Panc1 (cell line): ENCODE results near the gene ZNF415. TPM values are rescaled to one million over a fixed set of nuclear protein-coding genes. Genes with fewer than 3 reads are reported as not detected.

Source experiments
- ATAC-seq: fragments of 200-7000 bp; cut with Tn5 transposase; 2 replicates; pipeline ENCODE4 v1.9.1; 2020; ENCODE audit warnings: mild to moderate bottlenecking, moderate library complexity
- BruUV-seq: library from RNA; stranded (reverse); fragments of 400-500 nt; replicated peaks from 2 replicates; lab custom pipeline; 2021; lab: Mats Ljungman, UMichigan
- CTCF ChIA-PET: fragments of 300-600 bp; sonication (Branson Sonifier 250); formaldehyde crosslinking; loops from one replicate; lab custom pipeline; 2022; ENCODE audit warnings: antibody characterized with exemption; lab: Charles Lee
- POLR2A ChIA-PET: fragments of 300-600 bp; sonication (Branson Sonifier 250); formaldehyde crosslinking; loops from one replicate; lab custom pipeline; 2022; ENCODE audit warnings: antibody characterized with exemption; lab: Charles Lee
- DNase-seq: peaks from one replicate; pipeline ENCODE4 v3.0.0-alpha.2; 2010; ENCODE audit warnings: low read depth, low spot score
- H3K27ac ChIP-seq: 2 replicates; pipeline ENCODE4 v1.5.1; 2011; ENCODE audit warnings: mild to moderate bottlenecking, low read length, inconsistent platforms
- H3K27me3 ChIP-seq: fragments of 200-500 bp; sonication (Bioruptor generic); 2 replicates; pipeline ENCODE4 v1.6.0; 2014; ENCODE audit warnings: low read length, inconsistent platforms; ENCODE audit not compliant: control insufficient read depth, insufficient read depth
- H3K36me3 ChIP-seq: fragments of 200-500 bp; sonication (Bioruptor generic); 2 replicates; pipeline ENCODE4 v1.5.1; 2014; ENCODE audit warnings: inconsistent platforms, mild to moderate bottlenecking, low read length, moderate library complexity; ENCODE audit not compliant: control insufficient read depth, insufficient read depth
- H3K4me1 ChIP-seq: 2 replicates; pipeline ENCODE4 v1.5.1; 2011; ENCODE audit warnings: inconsistent platforms, mild to moderate bottlenecking, low read length, moderate library complexity; ENCODE audit not compliant: control insufficient read depth, insufficient read depth
- H3K4me3 ChIP-seq, 2 experiments: 2 replicates each; pipeline ENCODE4 v1.5.1; 2011 to 2012; ENCODE audit warnings: low read depth in 2 of 2, low read length in 2 of 2, mild to moderate bottlenecking in 2 of 2, inconsistent platforms in 1 of 2, moderate library complexity in 1 of 2
- H3K9me3 ChIP-seq: fragments of 200-500 bp; sonication (Bioruptor generic); 2 replicates; pipeline ENCODE4 v1.5.1; 2014; ENCODE audit warnings: low read depth, mild to moderate bottlenecking, inconsistent platforms, low read length, moderate library complexity; ENCODE audit not compliant: control insufficient read depth, insufficient read depth
- CTCF ChIP-seq: fragments of 450-650 bp; IDR thresholded peaks from 2 replicates; pipeline ENCODE4 v1.5.1; 2017; ENCODE audit warnings: mild to moderate bottlenecking
- POLR2AphosphoS5 ChIP-seq: IDR thresholded peaks from 2 replicates; pipeline ENCODE4 v1.6.1; 2012; ENCODE audit warnings: mild to moderate bottlenecking, low read depth, low read length, moderate library complexity
- SIN3A ChIP-seq: IDR thresholded peaks from 2 replicates; pipeline ENCODE4 v1.6.1; 2012; ENCODE audit warnings: low read depth, mild to moderate bottlenecking, low read length, moderate library complexity, borderline replicate concordance; ENCODE audit not compliant: insufficient read depth
- TCF7L2 ChIP-seq: IDR thresholded peaks from 2 replicates; pipeline ENCODE4 v1.6.1; 2011; ENCODE audit warnings: mild to moderate bottlenecking, low read depth, low read length, inconsistent platforms
- in situ Hi-C: cut with HindIII; loops from 2 replicates; pipeline ENCODE4 v1.10.0; 2016; ENCODE audit warnings: low sequenced_read_pairs, low pct_unique_long_range_greater_than_20kb
- intact Hi-C: fragments of 100-400 bp; cut with micrococcal nuclease; formaldehyde crosslinking; loops from one replicate; pipeline ENCODE4 v1.10.0; 2022; ENCODE audit not compliant: unreplicated experiment
- total RNA-seq: library from RNA; stranded (reverse); gene quantifications from one replicate; pipeline ENCODE4 v1.2.1, GENCODE V29; 2021; ENCODE audit not compliant: unreplicated experiment
- TF ChIP-seq, protein P1 (sequence below), 2 experiments: IDR thresholded peaks; 2 replicates each; pipeline ENCODE4 v1.6.1; 2011 to 2012; ENCODE audit warnings: low read depth in 2 of 2, control low read depth in 1 of 2, low read length in 1 of 2, mild to moderate bottlenecking in 1 of 2, moderate library complexity in 1 of 2; ENCODE audit not compliant: insufficient read depth in 1 of 2

ZNF415 gene
- total RNA-seq, 1 experiment from 2014 or later: not detected

- no peaks in the 10 kb centered on the region for H3K4me1 ChIP-seq
- ChIA-PET CTCF (no interaction called here), POLR2A (no interaction called here)
- intact Hi-C loops (no loop called here), in situ Hi-C loops (no loop called here)
- TF ChIP-seq, protein P1, sequence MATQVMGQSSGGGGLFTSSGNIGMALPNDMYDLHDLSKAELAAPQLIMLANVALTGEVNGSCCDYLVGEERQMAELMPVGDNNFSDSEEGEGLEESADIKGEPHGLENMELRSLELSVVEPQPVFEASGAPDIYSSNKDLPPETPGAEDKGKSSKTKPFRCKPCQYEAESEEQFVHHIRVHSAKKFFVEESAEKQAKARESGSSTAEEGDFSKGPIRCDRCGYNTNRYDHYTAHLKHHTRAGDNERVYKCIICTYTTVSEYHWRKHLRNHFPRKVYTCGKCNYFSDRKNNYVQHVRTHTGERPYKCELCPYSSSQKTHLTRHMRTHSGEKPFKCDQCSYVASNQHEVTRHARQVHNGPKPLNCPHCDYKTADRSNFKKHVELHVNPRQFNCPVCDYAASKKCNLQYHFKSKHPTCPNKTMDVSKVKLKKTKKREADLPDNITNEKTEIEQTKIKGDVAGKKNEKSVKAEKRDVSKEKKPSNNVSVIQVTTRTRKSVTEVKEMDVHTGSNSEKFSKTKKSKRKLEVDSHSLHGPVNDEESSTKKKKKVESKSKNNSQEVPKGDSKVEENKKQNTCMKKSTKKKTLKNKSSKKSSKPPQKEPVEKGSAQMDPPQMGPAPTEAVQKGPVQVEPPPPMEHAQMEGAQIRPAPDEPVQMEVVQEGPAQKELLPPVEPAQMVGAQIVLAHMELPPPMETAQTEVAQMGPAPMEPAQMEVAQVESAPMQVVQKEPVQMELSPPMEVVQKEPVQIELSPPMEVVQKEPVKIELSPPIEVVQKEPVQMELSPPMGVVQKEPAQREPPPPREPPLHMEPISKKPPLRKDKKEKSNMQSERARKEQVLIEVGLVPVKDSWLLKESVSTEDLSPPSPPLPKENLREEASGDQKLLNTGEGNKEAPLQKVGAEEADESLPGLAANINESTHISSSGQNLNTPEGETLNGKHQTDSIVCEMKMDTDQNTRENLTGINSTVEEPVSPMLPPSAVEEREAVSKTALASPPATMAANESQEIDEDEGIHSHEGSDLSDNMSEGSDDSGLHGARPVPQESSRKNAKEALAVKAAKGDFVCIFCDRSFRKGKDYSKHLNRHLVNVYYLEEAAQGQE (IDR thresholded peaks at IDR 0.05; ENCODE audit: insufficient read depth in 1 of 2, low read depth in 2 of 2, low read length in 1 of 2): no peak
- TF ChIP-seq TCF7L2 (no peak), CTCF (no peak), SIN3A (no peak), POLR2AphosphoS5 (no peak)
- BruUV-seq: no TSS peak
- ATAC-seq: no peak
- no peaks in the 10 kb centered on the region for H3K9me3 ChIP-seq
- H3K4me3 ChIP-seq: no peak overlapping the region
- no peak for DNase-seq
- no peaks in the 10 kb centered on the region for H3K27me3 ChIP-seq
- no peak overlapping the region for H3K27ac ChIP-seq
- H3K36me3 ChIP-seq: peaks cover 11% of the 10 kb centered on the region
These were observed 37.7 kb downstream of the ZNF415 start for GRCh38 chr19:53094754-53095575.

- ChIA-PET POLR2A (no interaction called here), CTCF (no interaction called here)
- no TSS peak for BruUV-seq
- ATAC-seq (no peak), DNase-seq (no peak)
- Histone ChIP-seq H3K4me1 (no peaks in the 10 kb centered on the region), H3K36me3 (peaks cover 11% of the 10 kb centered on the region), H3K27me3 (no peaks in the 10 kb centered on the region), H3K9me3 (no peaks in the 10 kb centered on the region), H3K4me3 (no peak overlapping the region), H3K27ac (no peak overlapping the region)
- TF ChIP-seq POLR2AphosphoS5 (no peak), CTCF (no peak), SIN3A (no peak), TCF7L2 (no peak)
- TF ChIP-seq, protein P1 (IDR thresholded peaks at IDR 0.05; ENCODE audit: insufficient read depth in 1 of 2, low read depth in 2 of 2, low read length in 1 of 2): no peak
- intact Hi-C loops (no loop called here), in situ Hi-C loops (no loop called here)
These were observed 40.0 kb downstream of the ZNF415 start for GRCh38 chr19:53092723-53093122.
